Activated B cell treated with CpG ODN at 0.5 μM for 24 hours (primary cell): Measurements from ENCODE around the gene PRMT9. TPM values are rescaled to one million over a fixed set of nuclear protein-coding genes. Genes with fewer than 3 reads are reported as not detected.

Source experiments
- ATAC-seq: fragments of 200-7000 bp; cut with Tn5 transposase; one replicate; pipeline ENCODE4 v1.10.0; 2021; ENCODE audit warnings: low read depth, mild to moderate bottlenecking, moderate library complexity
- CTCF ChIA-PET: fragments of 350-600 bp; sonication (Branson Sonifier 250); formaldehyde crosslinking; loops from one replicate; lab custom pipeline; 2021; ENCODE audit warnings: antibody characterized with exemption; lab: Charles Lee
- POLR2A ChIA-PET: fragments of 350-600 bp; sonication (Branson Sonifier 250); formaldehyde crosslinking; loops from one replicate; lab custom pipeline; 2021; ENCODE audit warnings: antibody characterized with exemption; lab: Charles Lee
- DNase-seq: peaks from one replicate; pipeline ENCODE4 v3.0.0; 2022
- H3K27ac Mint-ChIP-seq: one replicate; pipeline ENCODE4 v1.8.0; 2020; ENCODE audit warnings: mixed read lengths
- H3K27me3 Mint-ChIP-seq: one replicate; pipeline ENCODE4 v1.8.0; 2021; ENCODE audit warnings: mixed read lengths
- H3K36me3 Mint-ChIP-seq: one replicate; pipeline ENCODE4 v1.8.0; 2021; ENCODE audit warnings: low read depth, mixed read lengths
- H3K4me1 Mint-ChIP-seq: one replicate; pipeline ENCODE4 v1.8.0; 2021; ENCODE audit warnings: mixed read lengths
- H3K4me3 Mint-ChIP-seq: one replicate; pipeline ENCODE4 v1.8.0; 2020; ENCODE audit warnings: mild to moderate bottlenecking, mixed read lengths
- H3K9me3 Mint-ChIP-seq: one replicate; pipeline ENCODE4 v1.8.0; 2020; ENCODE audit warnings: mixed read lengths
- CTCF ChIP-seq: fragments of 200-600 bp; IDR thresholded peaks from one replicate; pipeline ENCODE4 v1.8.0; 2022; ENCODE audit warnings: antibody characterized with exemption, mild to moderate bottlenecking
- intact Hi-C: fragments of 100-400 bp; cut with micrococcal nuclease; formaldehyde crosslinking; loops from one replicate; pipeline ENCODE4 v1.15.1; 2024
- total RNA-seq: library from RNA; stranded (reverse); gene quantifications from 2 replicates; pipeline ENCODE4 v1.2.3, GENCODE V29; 2022

PRMT9 gene
- total RNA-seq, 1 donor from 2014 or later = 7.4 TPM

- peaks cover 29% of the 10 kb centered on the region for H3K36me3 Mint-ChIP-seq
- no peaks in the 10 kb centered on the region for H3K9me3 Mint-ChIP-seq
- intact Hi-C loops = loop anchor here (1.0 to 10.0 kb wide), 6 partner anchors 67 to 2000 kb away; partner anchors contain the start of genes LSM6, MMAA, NR3C2 and PRMT9
- ChIA-PET CTCF (interaction anchor here (0.9 to 1.3 kb wide), 3 partner anchors 13 to 67 kb away, joined by 3 read pairs; partner anchors contain the start of gene PRMT9), POLR2A (interaction anchor here (0.6 to 3.3 kb wide), 8 partner anchors 9 to 1998 kb away, joined by 3 to 43 read pairs (median 4); partner anchors contain the start of genes NR3C2 and PRMT9)
- peaks cover 2% of the 10 kb centered on the region for H3K27me3 Mint-ChIP-seq
- H3K4me3 Mint-ChIP-seq = peak within 1 kb of the TSS; percentile 98
- DNase-seq = peak; percentile 97
- H3K4me1 Mint-ChIP-seq = peaks cover 44% of the 10 kb centered on the region
- H3K27ac Mint-ChIP-seq = peak within 1 kb of the TSS; percentile 96
- ATAC-seq = peak; percentile 97
- TF ChIP-seq CTCF = no peak
Observed at GRCh38 chr4:147617173-147617840, 66.7 kb downstream of the PRMT9 start, which contains the start of gene TMEM184C. Gene TMEM184C (plus strand): TSS chr4:147617397. CDS start chr4:147617957, 560 bp downstream.

GRCh38 chr4:147616849-147617172, 67.2 kb downstream of the PRMT9 start:
- ATAC-seq (peak; percentile 1), DNase-seq (no peak)
- intact Hi-C loops = loop anchor here (1.0 to 10.0 kb wide), 6 partner anchors 67 to 2000 kb away; partner anchors contain the start of genes LSM6, MMAA, NR3C2 and PRMT9
- CTCF ChIA-PET = interaction anchor here (1.3 kb wide), 1 partner anchor 67 kb away, joined by 3 read pairs; the partner anchor contains the start of gene PRMT9
- H3K27me3 Mint-ChIP-seq = peaks cover 4% of the 10 kb centered on the region
- H3K36me3 Mint-ChIP-seq = peaks cover 29% of the 10 kb centered on the region
- H3K27ac Mint-ChIP-seq = peak overlapping the region; percentile 96
- H3K4me3 Mint-ChIP-seq = peak overlapping the region; percentile 98
- no peaks in the 10 kb centered on the region for H3K9me3 Mint-ChIP-seq
- TF ChIP-seq CTCF = no peak
- POLR2A ChIA-PET = interaction anchor here (1.0 to 3.3 kb wide), 7 partner anchors 10 to 1997 kb away, joined by 3 to 43 read pairs (median 3); partner anchors contain the start of genes NR3C2 and PRMT9
- H3K4me1 Mint-ChIP-seq = peaks cover 44% of the 10 kb centered on the region

- no peaks in the 10 kb centered on the region for H3K9me3 Mint-ChIP-seq
- ATAC-seq (no peak), DNase-seq (no peak)
- ChIA-PET POLR2A (interaction anchor here (0.6 kb wide), 1 partner anchor 1422 kb away, joined by 7 read pairs; no protein-coding TSS in a partner anchor), CTCF (no interaction called here)
- TF ChIP-seq CTCF = no peak
- H3K27me3 Mint-ChIP-seq = peaks cover 12% of the 10 kb centered on the region
- no peak overlapping the region for H3K27ac Mint-ChIP-seq
- no peaks in the 10 kb centered on the region for H3K36me3 Mint-ChIP-seq
- H3K4me3 Mint-ChIP-seq = no peak overlapping the region
- no peaks in the 10 kb centered on the region for H3K4me1 Mint-ChIP-seq
- intact Hi-C loops = loop anchor here (10.0 kb wide), 3 partner anchors 1086 to 1676 kb away; partner anchors contain the start of genes LSM6, SLC10A7 and ZNF827
Observed at GRCh38 chr4:147610686-147611085, 73.3 kb downstream of the PRMT9 start.

- TF ChIP-seq CTCF = no peak
- intact Hi-C loops = no loop called here
- H3K27ac Mint-ChIP-seq = no peak overlapping the region
- no peak for DNase-seq
- no peak overlapping the region for H3K4me3 Mint-ChIP-seq
- H3K4me1 Mint-ChIP-seq = no peaks in the 10 kb centered on the region
- H3K36me3 Mint-ChIP-seq = no peaks in the 10 kb centered on the region
- H3K27me3 Mint-ChIP-seq = peaks cover 9% of the 10 kb centered on the region
- no peak for ATAC-seq
- ChIA-PET CTCF (no interaction called here), POLR2A (no interaction called here)
- no peaks in the 10 kb centered on the region for H3K9me3 Mint-ChIP-seq
Observed at GRCh38 chr4:147607471-147607870, 76.5 kb downstream of the PRMT9 start.

- Mint-ChIP-seq H3K4me1 (no peaks in the 10 kb centered on the region), H3K36me3 (no peaks in the 10 kb centered on the region), H3K9me3 (no peaks in the 10 kb centered on the region), H3K27me3 (peaks cover 7% of the 10 kb centered on the region), H3K27ac (no peak overlapping the region), H3K4me3 (no peak overlapping the region)
- no peak for TF ChIP-seq CTCF
- ChIA-PET CTCF (no interaction called here), POLR2A (interaction anchor here (0.6 kb wide), 1 partner anchor 837 kb away, joined by 4 read pairs; the partner anchor contains the start of gene NR3C2)
- intact Hi-C loops = no loop called here
- ATAC-seq = no peak
- no peak for DNase-seq
Observed at GRCh38 chr4:147605499-147605898, 78.5 kb downstream of the PRMT9 start.
